T-helper 1 cell treated with Interleukin-12 subunit alpha and Interleukin-12 subunit beta and Interleukin-4 antibody, amounts not matched to agents 30 ng/mL and 1 ng/mL, for 36 hours (primary cell): Measurements from ENCODE around the gene KRTAP13-4. TPM values are rescaled to one million over a fixed set of nuclear protein-coding genes. Genes with fewer than 3 reads are reported as not detected.

Source experiments
- total RNA-seq: library from RNA; stranded (reverse); gene quantifications from 2 replicates; pipeline ENCODE4 v1.2.3, GENCODE V29; 2022

KRTAP13-4 gene
- total RNA-seq, 1 donor from 2014 or later = not detected

Other genes with a start within 250 kb of the KRTAP13-4 start
- not detected in 2 replicates for gene CLDN8, start 214.1 kb upstream of the KRTAP13-4 start, total RNA-seq
- not detected in 2 replicates for gene KRTAP24-1, start 147.3 kb upstream of the KRTAP13-4 start, total RNA-seq
- gene KRTAP25-1, start 140.7 kb upstream of the KRTAP13-4 start, total RNA-seq = not detected in 2 replicates
- gene KRTAP26-1, start 109.9 kb upstream of the KRTAP13-4 start, total RNA-seq = not detected in 2 replicates
- not detected in 2 replicates for gene KRTAP27-1, start 92.5 kb upstream of the KRTAP13-4 start, total RNA-seq
- gene KRTAP23-1, start 81.6 kb upstream of the KRTAP13-4 start, total RNA-seq = not detected in 2 replicates
- gene KRTAP13-2, start 57.9 kb upstream of the KRTAP13-4 start, total RNA-seq = not detected in 2 replicates
- not detected in 2 replicates for gene KRTAP13-1, start 34.2 kb upstream of the KRTAP13-4 start, total RNA-seq
- not detected in 2 replicates for gene KRTAP13-3, start 4.3 kb upstream of the KRTAP13-4 start, total RNA-seq
- not detected in 2 replicates for gene KRTAP15-1, start 10.1 kb downstream of the KRTAP13-4 start, total RNA-seq
- not detected in 2 replicates for gene KRTAP19-1, start 50.1 kb downstream of the KRTAP13-4 start, total RNA-seq
- not detected in 2 replicates for gene KRTAP19-2, start 57.2 kb downstream of the KRTAP13-4 start, total RNA-seq
- gene KRTAP19-3, start 61.8 kb downstream of the KRTAP13-4 start, total RNA-seq = not detected in 2 replicates
- gene KRTAP19-4, start 66.9 kb downstream of the KRTAP13-4 start, total RNA-seq = not detected in 2 replicates
- gene KRTAP19-5, start 71.9 kb downstream of the KRTAP13-4 start, total RNA-seq = not detected in 2 replicates
- gene KRTAP19-6, start 111.6 kb downstream of the KRTAP13-4 start, total RNA-seq = not detected in 2 replicates
- gene KRTAP19-7, start 131.1 kb downstream of the KRTAP13-4 start, total RNA-seq = not detected in 2 replicates
- not detected in 2 replicates for gene KRTAP22-2, start 160.2 kb downstream of the KRTAP13-4 start, total RNA-seq
- not detected in 2 replicates for gene KRTAP6-3, start 162.2 kb downstream of the KRTAP13-4 start, total RNA-seq
- gene KRTAP6-2, start 168.7 kb downstream of the KRTAP13-4 start, total RNA-seq = not detected in 2 replicates
- not detected in 2 replicates for gene KRTAP22-1, start 170.9 kb downstream of the KRTAP13-4 start, total RNA-seq
- gene KRTAP6-1, start 183.7 kb downstream of the KRTAP13-4 start, total RNA-seq = not detected in 2 replicates
- gene KRTAP20-1, start 186.2 kb downstream of the KRTAP13-4 start, total RNA-seq = not detected in 2 replicates
- gene KRTAP20-4, start 190.4 kb downstream of the KRTAP13-4 start, total RNA-seq = not detected in 2 replicates
- not detected in 2 replicates for gene KRTAP20-2, start 205.0 kb downstream of the KRTAP13-4 start, total RNA-seq
- gene KRTAP20-3, start 212.6 kb downstream of the KRTAP13-4 start, total RNA-seq = not detected in 2 replicates